ENCODE data around the gene ZNF219. TPM values are rescaled to one million over a fixed set of nuclear protein-coding genes. Genes with fewer than 3 reads are reported as not detected.

The ZNF219 gene
- total and polyA plus RNA-seq, 2 of the 13 experiments (the other 11 are each of a cell fraction or from before 2014, with no cell fraction given) = 34.5 to 36.6 TPM

DNA sequence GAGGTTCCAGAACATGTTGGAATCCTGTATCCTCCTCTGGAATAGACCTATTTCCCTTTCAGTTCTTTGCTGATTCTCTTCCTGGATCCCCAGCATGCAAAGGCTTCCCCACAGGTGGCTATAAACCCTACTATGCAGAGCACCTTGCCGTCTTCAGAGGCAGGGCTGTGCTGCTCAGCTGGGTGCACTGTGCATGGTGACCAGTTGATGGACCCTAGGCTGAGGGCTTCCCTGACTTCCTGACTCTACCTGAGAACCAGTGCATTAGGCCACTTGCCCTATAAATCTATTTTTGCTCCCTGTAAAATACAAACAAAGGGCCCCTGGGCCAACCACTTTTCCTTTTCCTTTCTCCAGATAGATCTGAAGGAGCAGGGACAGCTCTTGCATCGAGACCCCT is 14.1 kb downstream of the ZNF219 start:
- no peaks in the 10 kb centered on the region for H4K20me1 ChIP-seq (ENCODE audit: insufficient read depth, low read length)
- peaks cover 22% of the 10 kb centered on the region for H3K4me1 ChIP-seq (ENCODE audit: insufficient read depth, low read length)
- no peak overlapping the region for H3K27ac ChIP-seq (ENCODE audit: extremely low read length, insufficient read depth, low read length)
- in situ Hi-C loops (cut with HindIII; ENCODE audit: extremely low pct_ligation_motif_present, low pct_unique_long_range_greater_than_20kb) (no loop called here), intact Hi-C loops (cut with micrococcal nuclease; ENCODE audit: unreplicated experiment) (no loop called here)
- H3K27me3 ChIP-seq (ENCODE audit: control insufficient read depth in 1 of 2, insufficient read depth in 2 of 2, low read length in 2 of 2) = no peaks in the 10 kb centered on the region
- BruUV-seq (replicated peaks) = no TSS peak
- H3K36me3 ChIP-seq (replicated peaks in 1 of 2; ENCODE audit: control insufficient read depth in 1 of 2, insufficient read depth in 2 of 2, low read length in 2 of 2) = peaks cover 53 to 74% of the 10 kb centered on the region in 2 experiments
- no peak overlapping the region for H2AFZ ChIP-seq (ENCODE audit: low read length)
- 84% methylated on average over 2 of the region's 2 CpGs for WGBS (ENCODE audit: low lambda C conversion rate)
- H3K9me3 ChIP-seq (ENCODE audit: low read length) = no peaks in the 10 kb centered on the region
- ATAC-seq (peak; percentile 20), DNase-seq (ENCODE audit: low spot score) (no peak), FAIRE-seq (no peak)
- TF ChIP-seq ZNF720 (CRISPR knock-in tag; IDR thresholded peaks at IDR 0.05) (no peak), ARHGAP35 (CRISPR knock-in tag; IDR thresholded peaks at IDR 0.05; ENCODE audit: borderline replicate concordance) (0 out of 2 replicates have a peak, but pooled peaks have one; percentile 25)
- TF ChIP-seq, protein P1, sequence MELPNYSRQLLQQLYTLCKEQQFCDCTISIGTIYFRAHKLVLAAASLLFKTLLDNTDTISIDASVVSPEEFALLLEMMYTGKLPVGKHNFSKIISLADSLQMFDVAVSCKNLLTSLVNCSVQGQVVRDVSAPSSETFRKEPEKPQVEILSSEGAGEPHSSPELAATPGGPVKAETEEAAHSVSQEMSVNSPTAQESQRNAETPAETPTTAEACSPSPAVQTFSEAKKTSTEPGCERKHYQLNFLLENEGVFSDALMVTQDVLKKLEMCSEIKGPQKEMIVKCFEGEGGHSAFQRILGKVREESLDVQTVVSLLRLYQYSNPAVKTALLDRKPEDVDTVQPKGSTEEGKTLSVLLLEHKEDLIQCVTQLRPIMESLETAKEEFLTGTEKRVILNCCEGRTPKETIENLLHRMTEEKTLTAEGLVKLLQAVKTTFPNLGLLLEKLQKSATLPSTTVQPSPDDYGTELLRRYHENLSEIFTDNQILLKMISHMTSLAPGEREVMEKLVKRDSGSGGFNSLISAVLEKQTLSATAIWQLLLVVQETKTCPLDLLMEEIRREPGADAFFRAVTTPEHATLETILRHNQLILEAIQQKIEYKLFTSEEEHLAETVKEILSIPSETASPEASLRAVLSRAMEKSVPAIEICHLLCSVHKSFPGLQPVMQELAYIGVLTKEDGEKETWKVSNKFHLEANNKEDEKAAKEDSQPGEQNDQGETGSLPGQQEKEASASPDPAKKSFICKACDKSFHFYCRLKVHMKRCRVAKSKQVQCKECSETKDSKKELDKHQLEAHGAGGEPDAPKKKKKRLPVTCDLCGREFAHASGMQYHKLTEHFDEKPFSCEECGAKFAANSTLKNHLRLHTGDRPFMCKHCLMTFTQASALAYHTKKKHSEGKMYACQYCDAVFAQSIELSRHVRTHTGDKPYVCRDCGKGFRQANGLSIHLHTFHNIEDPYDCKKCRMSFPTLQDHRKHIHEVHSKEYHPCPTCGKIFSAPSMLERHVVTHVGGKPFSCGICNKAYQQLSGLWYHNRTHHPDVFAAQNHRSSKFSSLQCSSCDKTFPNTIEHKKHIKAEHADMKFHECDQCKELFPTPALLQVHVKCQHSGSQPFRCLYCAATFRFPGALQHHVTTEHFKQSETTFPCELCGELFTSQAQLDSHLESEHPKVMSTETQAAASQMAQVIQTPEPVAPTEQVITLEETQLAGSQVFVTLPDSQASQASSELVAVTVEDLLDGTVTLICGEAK (IDR thresholded peaks at IDR 0.05) = no peak
- TF ChIP-seq, protein P1 (CRISPR knock-in tag; IDR thresholded peaks at IDR 0.05) = 0 out of 2 replicates have a peak, but pooled peaks have one; percentile 9
- no peaks in the 10 kb centered on the region for H3K79me2 ChIP-seq (ENCODE audit: insufficient read depth, low read length)
- no peak overlapping the region for H3K4me3 ChIP-seq (replicated peaks in 1 of 3; ENCODE audit: insufficient read depth in 1 of 3, low read depth in 2 of 3, low read length in 3 of 3)
- H3K9ac ChIP-seq (ENCODE audit: insufficient read depth, low read depth, low read length) = no peak overlapping the region
- H3K4me2 ChIP-seq (ENCODE audit: low read depth, low read length) = no peak overlapping the region
- ChIA-PET POLR2A (interaction anchor here (1.0 to 4.2 kb wide), 10 partner anchors 8 to 70 kb away, joined by 3 to 47 read pairs (median 5); partner anchors contain the start of genes ARHGEF40 and ZNF219), CTCF (ENCODE audit: low intra/inter-chr PET ratio, low total read pairs) (no interaction called here)

Measured in HepG2 (cell line).